Type B pancreatic cell (in vitro differentiated cells): Measurements from ENCODE around the gene ZNF785. TPM values are rescaled to one million over a fixed set of nuclear protein-coding genes. Genes with fewer than 3 reads are reported as not detected.
A peak's percentile ranks its signal among the peaks of the same experiment; 100 is the strongest.
"Not testable (repeated sequence)": the region's sequence is repeated elsewhere in the genome, so short reads cannot be mapped to it uniquely, and the experiment has no call there.

Experiments
- DNase-seq: peaks from one replicate; pipeline ENCODE4 v3.0.0; 2021; ENCODE audit warnings: mixed read lengths; ENCODE audit not compliant: unreplicated experiment; ENCODE audit errors: extremely low spot score
- H3K27ac Mint-ChIP-seq: 2 replicates; pipeline ENCODE4 v1.8.0; 2021; ENCODE audit warnings: mild to moderate bottlenecking, mixed read lengths
- H3K27me3 Mint-ChIP-seq: 2 replicates; pipeline ENCODE4 v1.8.0; 2021; ENCODE audit warnings: mixed read lengths
- H3K36me3 Mint-ChIP-seq: 2 replicates; pipeline ENCODE4 v1.8.0; 2021; ENCODE audit warnings: mixed read lengths
- H3K4me1 Mint-ChIP-seq: one replicate; pipeline ENCODE4 v1.8.0; 2021; ENCODE audit warnings: mixed read lengths; ENCODE audit not compliant: unreplicated experiment
- H3K4me3 Mint-ChIP-seq: 2 replicates; pipeline ENCODE4 v1.8.0; 2021; ENCODE audit warnings: mild to moderate bottlenecking, mixed read lengths
- H3K9me3 Mint-ChIP-seq: 2 replicates; pipeline ENCODE4 v1.8.0; 2021; ENCODE audit warnings: mixed read lengths
- total RNA-seq: library from RNA; stranded (reverse); gene quantifications from 2 replicates; pipeline ENCODE4 v1.2.1, GENCODE V29; 2021; ENCODE audit warnings: low replicate concordance
- TF ChIP-seq, protein P1 (sequence below): fragments of 200-600 bp; sonication (generic); conservative IDR thresholded peaks from 2 replicates; pipeline ENCODE4 v1.5.0; 2021; ENCODE audit warnings: antibody characterized with exemption, mild to moderate bottlenecking

Gene ZNF785
- total RNA-seq, 1 donor from 2014 or later = 29.1 TPM

DNA sequence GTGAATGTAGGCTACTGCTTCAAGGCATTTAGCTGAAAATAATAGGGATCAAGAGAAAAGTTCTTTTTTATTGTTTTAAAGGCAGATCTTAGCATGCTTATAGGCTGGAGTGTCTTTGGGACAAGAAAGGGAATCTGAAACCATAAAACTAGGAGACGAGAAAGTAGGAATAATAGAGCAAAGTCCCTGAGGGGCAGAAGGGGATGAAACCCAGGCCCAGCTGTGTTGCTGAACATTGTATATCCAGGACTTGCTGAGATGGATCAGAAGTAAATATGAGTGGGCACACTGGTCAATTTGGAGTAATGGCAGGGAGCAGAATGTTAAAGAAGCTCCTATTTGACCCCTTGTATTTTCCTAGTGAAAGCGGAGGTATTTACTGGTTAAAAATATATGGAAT lies 15.4 kb upstream of the ZNF785 start:
- TF ChIP-seq, protein P1, sequence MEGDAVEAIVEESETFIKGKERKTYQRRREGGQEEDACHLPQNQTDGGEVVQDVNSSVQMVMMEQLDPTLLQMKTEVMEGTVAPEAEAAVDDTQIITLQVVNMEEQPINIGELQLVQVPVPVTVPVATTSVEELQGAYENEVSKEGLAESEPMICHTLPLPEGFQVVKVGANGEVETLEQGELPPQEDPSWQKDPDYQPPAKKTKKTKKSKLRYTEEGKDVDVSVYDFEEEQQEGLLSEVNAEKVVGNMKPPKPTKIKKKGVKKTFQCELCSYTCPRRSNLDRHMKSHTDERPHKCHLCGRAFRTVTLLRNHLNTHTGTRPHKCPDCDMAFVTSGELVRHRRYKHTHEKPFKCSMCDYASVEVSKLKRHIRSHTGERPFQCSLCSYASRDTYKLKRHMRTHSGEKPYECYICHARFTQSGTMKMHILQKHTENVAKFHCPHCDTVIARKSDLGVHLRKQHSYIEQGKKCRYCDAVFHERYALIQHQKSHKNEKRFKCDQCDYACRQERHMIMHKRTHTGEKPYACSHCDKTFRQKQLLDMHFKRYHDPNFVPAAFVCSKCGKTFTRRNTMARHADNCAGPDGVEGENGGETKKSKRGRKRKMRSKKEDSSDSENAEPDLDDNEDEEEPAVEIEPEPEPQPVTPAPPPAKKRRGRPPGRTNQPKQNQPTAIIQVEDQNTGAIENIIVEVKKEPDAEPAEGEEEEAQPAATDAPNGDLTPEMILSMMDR = no peak
- peaks cover 10% of the 10 kb centered on the region for H3K36me3 Mint-ChIP-seq
- no peak overlapping the region for H3K4me3 Mint-ChIP-seq
- DNase-seq = no peak
- no peaks in the 10 kb centered on the region for H3K27me3 Mint-ChIP-seq
- H3K4me1 Mint-ChIP-seq = peaks cover 11% of the 10 kb centered on the region
- no peaks in the 10 kb centered on the region for H3K9me3 Mint-ChIP-seq
- no peak overlapping the region for H3K27ac Mint-ChIP-seq

DNA sequence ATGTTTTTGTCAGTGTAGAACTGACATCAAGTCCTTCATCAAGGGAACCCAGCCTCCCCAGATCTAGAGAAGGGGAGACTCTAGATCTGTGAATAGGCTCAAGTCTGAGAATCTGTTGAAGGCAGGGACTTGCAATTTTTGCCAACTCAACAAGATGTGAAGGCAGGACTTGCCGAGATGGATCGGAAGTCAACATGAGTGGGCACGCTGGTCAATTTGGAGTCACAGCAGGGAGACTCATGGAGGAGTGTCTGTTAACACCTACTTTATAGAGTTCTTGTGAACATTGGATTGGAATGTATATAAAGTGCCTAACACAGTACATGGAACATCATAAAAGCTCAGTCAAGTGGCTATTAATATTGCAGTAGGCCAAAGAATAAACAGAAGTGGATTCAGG lies 14.7 kb upstream of the ZNF785 start:
- no peak for DNase-seq
- H3K27me3 Mint-ChIP-seq = no peaks in the 10 kb centered on the region
- TF ChIP-seq, protein P1 = no peak
- H3K4me3 Mint-ChIP-seq = no peak overlapping the region
- no peak overlapping the region for H3K27ac Mint-ChIP-seq
- no peaks in the 10 kb centered on the region for H3K9me3 Mint-ChIP-seq
- H3K4me1 Mint-ChIP-seq = peaks cover 11% of the 10 kb centered on the region
- H3K36me3 Mint-ChIP-seq = peaks cover 10% of the 10 kb centered on the region

DNA sequence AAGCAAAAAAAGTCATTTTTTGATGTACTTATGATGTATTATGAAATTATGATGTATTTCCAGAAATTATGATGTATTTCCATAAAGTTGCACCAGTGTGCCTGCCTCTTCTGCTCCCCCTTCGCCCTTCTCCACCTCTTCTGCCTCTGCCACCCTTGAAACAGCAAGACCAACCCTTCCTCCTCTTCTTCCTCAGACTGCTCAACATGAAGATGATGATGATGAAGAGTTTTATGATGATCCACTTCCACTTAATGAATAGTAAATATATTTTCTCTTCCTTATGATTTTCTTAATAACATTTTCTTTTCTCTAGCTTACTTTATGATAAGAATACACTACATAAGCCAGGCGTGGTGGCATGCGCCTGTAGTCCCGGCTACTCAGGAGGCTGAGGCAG lies 7.4 kb upstream of the ZNF785 start:
- no peak for DNase-seq
- H3K9me3 Mint-ChIP-seq = no peaks in the 10 kb centered on the region
- TF ChIP-seq, protein P1 = no peak
- H3K36me3 Mint-ChIP-seq = peaks cover 2% of the 10 kb centered on the region
- no peak overlapping the region for H3K27ac Mint-ChIP-seq
- H3K27me3 Mint-ChIP-seq = no peaks in the 10 kb centered on the region
- no peak overlapping the region for H3K4me3 Mint-ChIP-seq
- H3K4me1 Mint-ChIP-seq = peaks cover 2% of the 10 kb centered on the region

DNA sequence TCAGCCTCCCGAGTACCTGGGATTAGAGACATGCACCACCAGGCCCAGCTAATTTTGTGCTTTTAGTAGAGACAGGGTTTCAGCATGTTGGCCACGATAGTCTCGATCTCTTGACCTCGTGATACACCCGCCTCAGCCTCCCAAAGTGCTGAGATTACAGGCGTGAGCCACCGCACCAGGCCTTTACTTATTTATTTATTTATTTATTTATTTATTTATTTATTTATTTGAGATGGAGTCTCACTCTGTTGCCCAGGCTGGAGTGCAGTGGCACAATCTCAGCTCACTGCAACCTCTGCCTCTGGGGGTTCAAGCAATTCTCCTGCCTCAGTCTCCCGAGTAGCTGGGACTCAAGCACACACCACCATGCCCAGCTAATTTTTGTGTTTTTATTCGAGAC lies 5.4 kb upstream of the ZNF785 start:
- not testable (repeated sequence) for H3K27ac Mint-ChIP-seq
- peaks cover 11% of the 10 kb centered on the region for H3K4me1 Mint-ChIP-seq

DNA sequence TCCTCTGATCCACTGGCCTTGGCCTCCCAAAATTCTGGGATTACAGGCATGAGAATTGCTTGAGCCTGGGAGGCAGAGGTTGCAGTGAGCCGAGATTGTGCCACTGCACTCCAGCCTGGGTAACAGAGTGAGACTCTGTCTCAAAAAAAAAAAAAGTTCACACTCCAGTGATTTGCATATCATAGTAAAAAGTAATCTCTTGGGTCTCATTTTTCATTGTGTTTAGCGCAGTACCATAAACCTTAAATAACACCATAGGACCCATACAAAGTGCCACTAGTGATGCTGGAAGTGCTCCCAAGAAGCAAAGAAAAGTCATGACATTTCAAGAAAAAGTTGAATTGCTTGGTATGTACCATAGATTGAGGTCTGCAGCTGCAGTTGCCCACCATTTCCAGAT lies 4.1 kb upstream of the ZNF785 start:
- not testable (repeated sequence) for H3K27me3 Mint-ChIP-seq, H3K4me3 Mint-ChIP-seq, H3K9me3 Mint-ChIP-seq, H3K27ac Mint-ChIP-seq, DNase-seq
- H3K36me3 Mint-ChIP-seq = peaks cover 12% of the 10 kb centered on the region
- peaks cover 16% of the 10 kb centered on the region for H3K4me1 Mint-ChIP-seq

More for the DNA sequence above, 5.4 kb upstream of the ZNF785 start:
- not testable (repeated sequence) for H3K27me3 Mint-ChIP-seq, H3K9me3 Mint-ChIP-seq, DNase-seq, H3K4me3 Mint-ChIP-seq, H3K36me3 Mint-ChIP-seq

DNA sequence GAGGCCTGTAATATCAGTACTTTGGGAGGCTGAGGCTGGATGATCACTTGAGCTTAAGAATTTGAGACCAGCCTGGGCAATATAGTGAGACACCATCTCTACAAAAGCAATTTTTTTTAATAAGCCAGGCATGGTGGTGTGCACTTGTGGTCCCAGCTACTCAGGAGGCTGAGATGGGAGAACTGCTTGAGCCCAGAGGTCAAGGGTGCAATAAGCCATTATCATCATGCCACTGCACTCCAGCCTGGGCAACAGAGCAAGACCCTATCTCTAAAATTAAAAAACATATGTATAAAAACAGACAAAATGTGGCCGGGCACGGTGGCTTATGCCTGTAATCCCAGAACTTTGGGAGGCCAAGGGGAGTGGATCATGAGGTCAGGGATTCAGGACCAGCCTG lies 3.2 kb upstream of the ZNF785 start:
- no peak for DNase-seq
- Mint-ChIP-seq H3K36me3 (peaks cover 12% of the 10 kb centered on the region), H3K27ac (no peak overlapping the region), H3K4me1 (peaks cover 16% of the 10 kb centered on the region), H3K4me3 (no peak overlapping the region), H3K27me3 (no peaks in the 10 kb centered on the region), H3K9me3 (peaks cover 4% of the 10 kb centered on the region)
- TF ChIP-seq, protein P1 = no peak

DNA sequence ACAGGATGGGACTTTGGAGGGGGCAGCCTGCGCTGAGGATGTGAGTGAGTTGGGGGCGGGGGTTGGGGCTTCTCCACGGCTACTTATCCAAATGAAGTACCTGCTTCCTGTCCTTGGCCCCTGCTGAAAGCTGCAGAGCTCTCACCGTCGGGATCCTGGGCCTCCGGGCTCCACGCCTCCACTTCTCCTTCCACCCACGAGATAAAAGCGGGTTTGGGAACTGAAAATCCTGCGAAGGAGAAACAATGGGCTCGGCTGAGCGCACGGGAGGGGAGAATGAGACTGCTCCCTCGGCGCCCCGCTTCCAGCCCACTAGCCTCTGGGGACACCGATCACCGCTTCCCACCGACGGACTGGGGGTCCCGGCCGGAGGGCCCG lies 486 bp downstream of the ZNF785 start:
- Mint-ChIP-seq H3K36me3 (peaks cover 16% of the 10 kb centered on the region), H3K27me3 (no peaks in the 10 kb centered on the region), H3K27ac (peak overlapping the region; percentile 86), H3K4me1 (peaks cover 16% of the 10 kb centered on the region), H3K4me3 (peak overlapping the region; percentile 95), H3K9me3 (peaks cover 4% of the 10 kb centered on the region)
- DNase-seq = no peak
- TF ChIP-seq, protein P1 = no peak
